Cerebellar cortex (tissue), 1 donor: ENCODE data around the gene NCEH1.
"Not testable (repeated sequence)": the region's sequence is repeated elsewhere in the genome, so short reads cannot be mapped to it uniquely, and the experiment has no call there.

Experiments used
- DNase-seq: peaks from one replicate; pipeline ENCODE4 v3.0.0-alpha.2; 2015; ENCODE audit warnings: low spot score

Gene NCEH1

DNA sequence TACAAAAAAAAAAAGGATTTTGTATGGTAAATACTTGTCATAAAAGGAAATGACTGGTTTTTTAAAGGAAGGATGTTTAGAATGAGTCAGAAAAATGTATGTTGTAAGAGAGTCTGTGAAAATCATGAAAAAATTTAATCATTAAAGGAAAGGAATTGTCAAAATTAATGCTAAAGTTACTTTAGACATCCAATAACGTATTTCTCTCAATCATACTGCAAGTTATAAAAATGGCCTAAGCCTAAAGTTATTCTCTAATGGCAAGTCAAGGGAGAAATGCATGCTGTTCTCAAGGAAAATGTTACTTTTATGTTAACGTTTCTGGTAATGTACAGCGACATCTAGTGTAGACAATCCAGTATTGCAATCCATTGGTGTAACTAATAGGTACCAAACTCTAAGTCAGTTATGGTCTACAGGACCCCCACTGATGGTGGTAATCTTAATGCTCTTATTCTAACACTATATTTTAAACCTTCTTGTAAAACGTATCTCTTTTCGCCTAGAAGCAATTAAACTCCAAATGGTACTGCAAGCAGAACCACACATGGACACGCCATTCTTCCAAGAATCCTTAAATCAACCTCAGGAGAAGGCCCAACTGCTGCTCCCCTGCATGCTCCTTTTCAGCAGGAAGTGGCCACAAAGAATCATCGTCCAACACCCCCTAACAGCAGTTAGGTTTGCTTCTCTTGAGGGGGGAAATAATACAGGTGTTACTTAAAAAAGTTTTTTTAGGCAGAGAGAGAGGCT, 35.2 kb downstream of the NCEH1 start:
- DNase-seq = peak; percentile 53

GRCh38 chr3:172673210-172673679, 37.6 kb downstream of the NCEH1 start:
- peak; percentile 59 for DNase-seq

- no peak for DNase-seq
Observed at GRCh38 chr3:172669021-172669420, 41.8 kb downstream of the NCEH1 start.

DNA sequence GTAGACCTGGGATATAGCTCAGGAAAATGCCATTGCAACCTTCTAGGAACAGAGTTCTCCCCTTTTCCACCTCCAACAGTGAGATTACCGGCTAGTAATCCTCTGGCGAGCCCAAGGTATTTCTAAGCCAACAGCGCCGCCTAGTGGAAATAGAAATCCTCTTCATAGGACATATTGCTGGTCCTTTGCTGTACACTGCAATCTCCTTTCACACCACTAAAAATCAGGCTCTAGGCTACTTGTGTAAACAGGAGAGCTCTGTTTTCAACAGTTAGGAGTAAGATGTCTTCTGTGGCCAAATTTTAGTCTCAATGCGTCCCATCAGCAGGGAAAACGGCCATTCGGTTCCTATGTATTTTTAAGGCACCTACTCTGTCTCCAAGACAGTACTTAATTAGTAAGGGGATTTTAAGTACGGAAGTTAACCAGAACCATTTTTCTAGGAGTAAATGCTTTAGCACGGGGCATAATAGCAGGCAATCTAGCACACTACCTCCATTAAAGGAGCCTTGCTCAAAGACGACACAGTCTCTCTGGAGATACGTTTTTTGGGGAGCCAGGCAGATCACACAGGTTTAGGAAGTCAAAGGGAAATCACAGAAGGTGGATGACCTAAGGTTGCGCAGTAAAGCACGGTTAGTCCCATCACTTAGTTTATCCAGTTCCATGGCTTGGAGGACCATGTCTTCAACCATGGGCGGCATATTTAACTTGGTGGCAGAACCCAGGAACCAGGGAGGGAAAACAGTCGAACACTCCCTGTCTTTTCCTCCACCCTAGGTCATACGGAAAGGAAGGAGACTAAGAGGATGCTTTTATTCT, 43.8 kb downstream of the NCEH1 start:
- peak; percentile 72 for DNase-seq

DNA sequence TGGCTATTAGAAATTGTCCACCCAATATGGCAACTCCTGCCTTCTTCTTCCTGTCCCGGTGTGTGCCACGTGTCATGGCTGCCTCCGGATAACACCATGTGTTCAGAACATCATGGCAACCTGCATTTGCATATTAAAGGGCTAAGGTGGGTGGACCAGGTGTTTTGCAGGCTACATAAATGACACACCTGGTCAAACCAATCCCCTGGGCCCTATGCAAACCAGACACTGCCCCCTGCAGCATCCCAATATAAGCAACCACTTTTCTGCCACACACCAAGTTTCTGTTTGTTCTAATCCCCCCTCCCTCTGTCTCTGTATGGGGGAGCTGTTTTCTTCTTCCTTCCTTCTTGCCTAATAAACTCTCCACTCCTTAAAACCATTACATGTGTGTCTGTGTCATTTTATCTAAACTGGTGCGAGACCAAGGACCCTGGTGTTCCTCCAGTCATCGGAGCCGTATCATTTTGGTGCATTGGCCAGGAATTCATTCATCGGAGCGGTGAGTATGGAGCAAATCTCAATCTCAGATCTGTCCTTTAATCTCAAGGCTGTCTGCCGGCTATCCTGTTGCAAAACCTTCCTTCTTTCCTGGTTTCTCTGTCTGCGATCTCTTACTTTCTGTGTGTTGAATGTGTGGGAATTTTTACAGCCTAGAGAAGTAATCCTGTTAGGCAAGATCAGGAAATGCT, 44.5 kb downstream of the NCEH1 start:
- DNase-seq = no peak

DNA sequence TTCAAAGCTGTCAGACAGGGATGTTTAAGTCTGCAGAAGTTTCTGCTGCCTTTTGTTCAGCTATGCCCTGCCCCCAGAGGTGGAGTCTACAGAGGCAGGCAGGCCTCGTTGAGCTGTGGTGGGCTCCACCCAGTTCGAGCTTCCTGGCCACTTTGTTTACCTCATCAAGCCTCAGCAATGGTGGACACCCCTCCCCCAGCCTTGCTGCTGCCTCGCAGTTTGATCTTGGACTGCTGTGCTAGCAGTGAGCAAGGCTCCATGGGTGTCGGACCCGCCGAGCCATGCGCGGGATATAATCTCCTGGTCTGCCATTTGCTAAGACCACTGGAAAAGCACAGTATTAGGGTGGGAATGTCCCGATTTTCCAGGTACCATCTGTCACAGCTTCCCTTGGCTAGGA, 45.4 kb downstream of the NCEH1 start:
- DNase-seq = not testable (repeated sequence)

DNA sequence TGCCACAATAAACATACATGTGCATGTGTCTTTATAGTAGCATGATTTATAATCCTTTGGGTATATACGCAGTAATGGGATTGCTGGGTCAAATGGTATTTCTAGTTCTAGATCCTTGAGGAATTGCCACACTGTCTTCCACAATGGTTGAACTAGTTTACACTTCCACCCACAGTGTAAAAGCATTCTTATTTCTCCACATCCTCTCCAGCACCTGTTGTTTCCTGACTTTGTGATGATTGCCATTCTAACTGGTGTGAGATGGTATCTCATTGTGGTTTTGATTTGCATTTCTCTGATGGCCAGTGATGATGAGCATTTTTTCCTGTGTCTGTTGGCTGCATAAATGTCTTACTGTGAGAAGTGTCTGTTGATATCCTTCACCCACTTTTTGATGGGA, 50.4 kb downstream of the NCEH1 start:
- not testable (repeated sequence) for DNase-seq

GRCh38 chr3:172659246-172660002, 51.4 kb downstream of the NCEH1 start:
- DNase-seq = no peak

GRCh38 chr3:172658344-172659245, 52.3 kb downstream of the NCEH1 start:
- no peak for DNase-seq

- DNase-seq = no peak
Observed at GRCh38 chr3:172656602-172657001, 54.3 kb downstream of the NCEH1 start.

DNA sequence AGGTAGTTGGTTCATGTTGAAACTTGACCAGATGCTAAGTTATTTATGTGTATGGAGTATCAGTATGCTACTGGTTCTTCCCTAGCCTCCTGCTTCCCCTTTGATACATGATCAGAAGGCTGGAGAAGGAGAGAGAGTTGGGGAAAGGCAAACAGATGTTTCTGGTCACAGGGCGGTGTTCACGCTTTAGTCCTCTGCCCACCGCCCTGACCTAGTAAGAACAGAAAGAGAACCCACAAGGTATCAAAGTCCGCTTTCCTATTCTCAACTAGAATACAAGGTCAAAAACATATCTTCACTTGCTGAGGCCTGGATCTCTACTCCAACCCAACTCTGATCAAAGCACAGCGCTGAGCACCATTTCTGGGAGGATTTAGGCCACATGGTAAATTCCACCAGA, 55.5 kb downstream of the NCEH1 start:
- DNase-seq = no peak

GRCh38 chr3:172654470-172654869, 56.4 kb downstream of the NCEH1 start:
- no peak for DNase-seq

DNA sequence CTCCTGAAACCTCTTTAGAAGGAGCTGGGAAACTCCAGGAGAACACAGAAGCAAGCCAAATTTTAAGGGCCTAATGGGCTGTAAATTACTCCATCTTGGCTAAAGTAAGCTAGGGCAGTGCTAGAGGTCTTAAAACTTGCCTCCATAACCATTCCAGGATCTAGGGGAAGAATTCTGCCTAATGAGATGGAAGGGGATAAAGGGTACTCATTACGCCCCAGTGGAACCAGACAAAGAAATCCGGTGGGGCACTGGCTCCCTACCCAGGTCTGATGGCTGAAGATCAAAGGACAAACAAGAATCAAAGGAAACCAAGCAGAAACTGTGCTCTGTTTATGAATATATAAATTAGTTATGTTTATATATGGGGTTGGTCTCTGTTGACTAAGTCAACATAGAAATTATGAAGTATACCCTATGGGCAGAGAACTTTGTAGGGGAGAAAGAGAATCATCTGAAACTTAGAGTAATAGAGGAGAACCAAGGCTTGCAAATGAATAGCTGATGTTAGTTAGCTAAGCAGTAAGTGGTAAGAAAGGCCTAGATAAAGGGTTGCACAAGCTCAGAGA, 57.8 kb downstream of the NCEH1 start:
- DNase-seq = no peak

DNA sequence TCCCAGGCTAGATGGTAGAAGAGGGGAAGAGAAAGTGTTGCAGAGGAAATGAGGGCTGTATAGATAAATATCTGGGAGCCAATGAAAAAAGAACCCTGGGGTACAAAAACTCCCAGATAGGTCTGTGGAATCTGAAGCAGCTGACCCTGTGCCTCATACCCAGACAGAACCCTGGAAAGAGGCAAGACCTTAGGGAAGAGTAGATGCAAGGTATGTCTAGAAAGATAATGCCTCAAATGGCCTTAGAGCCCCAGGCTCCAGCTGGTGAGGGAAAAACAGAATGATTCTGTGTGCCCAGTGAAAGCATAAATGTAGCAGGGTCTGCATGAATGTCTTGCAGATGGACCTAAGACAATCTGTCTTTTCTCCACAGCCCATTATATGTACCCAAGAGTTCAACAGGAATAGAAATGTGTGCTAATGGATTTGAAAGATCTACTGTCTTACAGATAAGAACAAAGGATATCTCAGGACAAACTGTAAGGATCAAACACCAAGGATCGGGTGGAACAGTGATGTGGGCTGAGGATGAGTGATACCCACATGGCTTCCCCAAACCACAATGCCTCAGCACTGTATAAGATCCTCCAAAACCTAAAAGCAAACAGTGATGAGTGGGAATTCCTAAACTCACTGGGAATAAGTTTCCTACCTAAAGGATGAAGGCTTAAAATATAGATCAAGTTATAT, 58.8 kb downstream of the NCEH1 start:
- no peak for DNase-seq

- no peak for DNase-seq
Observed at GRCh38 chr3:172649987-172650386, 60.9 kb downstream of the NCEH1 start.

DNA sequence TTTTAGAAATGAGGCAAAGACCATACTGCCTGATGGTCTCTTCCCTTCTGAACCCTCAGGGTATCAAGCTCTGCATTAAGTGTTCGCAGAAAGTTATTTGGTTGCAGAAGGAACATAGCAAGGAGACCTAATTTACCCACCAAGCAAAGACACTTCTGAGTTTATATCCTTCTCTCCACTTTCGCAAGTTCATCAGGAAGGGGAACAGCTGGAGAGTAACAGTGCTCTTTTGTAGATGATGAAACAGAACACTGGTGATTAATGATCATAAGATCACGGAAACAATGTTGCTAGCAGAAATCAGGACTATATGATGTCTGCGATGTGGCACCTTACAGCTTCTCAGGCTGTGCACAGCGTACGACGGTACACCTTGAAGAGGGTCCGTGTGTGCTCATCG, 62.1 kb downstream of the NCEH1 start:
- DNase-seq = no peak

DNA sequence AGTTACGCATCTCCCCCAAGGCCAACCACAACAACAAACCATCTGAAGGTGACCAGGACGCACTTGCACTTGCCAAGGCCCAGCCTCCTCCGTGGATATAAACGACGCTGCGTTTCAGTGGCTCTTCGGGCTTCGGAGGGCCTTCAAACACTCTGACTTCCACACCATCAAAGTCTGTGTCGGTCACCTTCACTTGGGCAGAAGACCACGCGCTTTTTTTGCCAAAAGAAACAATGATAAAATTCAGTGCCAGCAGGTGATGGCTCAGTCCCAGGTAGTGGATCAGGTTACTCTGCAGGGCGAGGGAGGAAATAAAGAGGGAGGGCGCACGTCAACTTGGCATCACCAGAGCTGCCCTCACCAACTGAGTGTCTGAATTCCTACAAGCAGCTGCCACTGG, 63.0 kb downstream of the NCEH1 start:
- peak; percentile 38 for DNase-seq

GRCh38 chr3:172647080-172647479, 63.8 kb downstream of the NCEH1 start:
- DNase-seq = no peak

DNA sequence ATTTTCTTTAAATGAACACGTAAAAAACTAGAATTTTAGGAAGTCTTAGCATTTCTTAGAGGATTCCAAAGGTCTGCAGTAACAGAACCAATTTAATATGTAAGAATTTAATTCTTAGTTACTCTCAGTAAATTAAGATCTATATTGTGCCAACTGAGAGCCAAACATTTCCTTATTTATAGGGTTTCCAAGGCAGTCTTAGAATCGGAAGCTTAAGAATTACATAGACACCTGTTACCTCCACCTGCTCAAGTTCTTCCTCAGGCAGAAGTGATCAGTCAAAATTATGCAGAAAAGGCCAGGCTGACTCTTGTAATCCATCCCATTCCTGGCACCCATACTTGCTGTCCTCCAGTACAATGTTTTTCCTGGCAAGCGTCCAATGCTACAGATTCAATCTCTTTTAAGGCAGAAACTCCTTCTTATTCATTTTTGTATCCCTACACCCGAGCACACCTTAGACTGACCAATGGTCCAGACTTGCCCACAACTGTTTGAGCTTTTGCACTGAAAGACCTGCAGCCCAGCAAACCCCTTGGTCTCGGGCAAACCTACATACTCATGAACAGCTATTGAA, 64.3 kb downstream of the NCEH1 start:
- peak; percentile 53 for DNase-seq

DNA sequence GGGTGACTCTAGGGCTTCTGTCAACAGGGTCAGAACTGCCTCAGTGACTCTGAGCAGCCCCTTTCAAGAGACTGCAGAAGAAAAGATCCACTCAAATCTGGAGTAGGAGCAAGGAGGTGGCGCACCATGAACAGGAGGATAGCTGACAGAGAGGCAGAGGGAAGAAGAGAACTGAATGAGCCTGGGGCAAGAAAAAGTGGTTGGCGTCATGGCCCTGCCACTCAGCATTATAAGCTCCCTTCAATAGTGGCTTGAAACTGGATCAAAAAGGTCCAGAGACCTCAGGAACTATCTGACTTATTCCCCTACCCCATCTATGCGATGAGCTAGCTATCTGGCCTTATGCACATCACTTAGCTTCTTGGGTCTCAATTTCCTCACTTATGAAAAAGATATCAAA, 66.6 kb downstream of the NCEH1 start:
- DNase-seq = no peak
